C4-2B (cell line): ENCODE results near the gene SLC2A11.
"Not testable (repeated sequence)": the region's sequence is repeated elsewhere in the genome, so short reads cannot be mapped to it uniquely, and the experiment has no call there.

Experiments used
- H3K27ac ChIP-seq: fragments of 450-650 bp; 2 replicates; pipeline ENCODE4 v1.5.1; 2017
- ZFX ChIP-seq: fragments of 450-650 bp; IDR thresholded peaks from 2 replicates; pipeline ENCODE4 v1.6.1; 2017
- TF ChIP-seq, protein P1 (sequence below): fragments of 450-650 bp; conservative IDR thresholded peaks from 2 replicates; pipeline ENCODE4 v1.5.1; 2017; ENCODE audit warnings: mild to moderate bottlenecking

Gene SLC2A11

DNA sequence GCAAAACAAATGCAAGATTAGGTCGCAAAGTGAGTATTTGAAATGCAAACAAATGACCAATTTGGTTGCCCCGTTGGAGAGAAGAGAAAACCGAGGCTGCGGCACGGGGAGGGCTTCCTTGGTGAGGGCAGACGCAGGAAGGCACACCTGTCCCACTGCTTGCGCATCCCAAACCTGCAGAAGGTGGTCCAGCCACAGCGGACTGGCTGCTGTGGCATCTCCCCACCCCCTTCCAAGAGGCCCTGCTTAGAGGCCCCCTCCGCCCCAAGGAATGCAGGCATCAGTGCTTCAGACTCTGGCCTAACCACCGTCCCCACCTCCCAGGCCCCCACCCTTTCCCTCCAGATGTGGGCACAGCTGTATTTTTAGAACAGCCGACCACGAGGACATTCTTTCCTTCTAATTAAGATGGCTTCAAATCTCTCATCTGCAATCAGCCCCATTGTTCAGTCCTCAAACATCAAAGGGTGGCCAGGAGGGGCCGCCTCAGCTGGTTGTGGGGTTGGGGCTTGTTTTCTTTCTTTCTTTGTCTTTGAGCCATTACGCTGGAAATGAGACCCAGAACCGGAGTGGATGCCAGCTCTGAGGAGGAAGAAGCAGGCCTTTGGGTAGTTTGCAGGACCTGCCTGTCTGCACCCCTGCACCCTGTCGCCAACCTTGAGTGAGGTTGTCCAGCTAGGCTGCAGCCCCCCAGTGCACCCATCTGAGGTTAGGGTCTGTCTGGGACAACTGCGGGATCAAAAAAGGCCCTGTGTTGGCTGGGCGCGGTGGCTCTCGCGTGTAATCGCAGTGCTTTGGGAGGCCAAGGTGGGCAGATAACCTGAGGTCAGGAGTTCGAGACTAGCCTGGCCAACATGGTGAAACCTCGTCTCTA lies 9.4 kb upstream of the SLC2A11 start:
- TF ChIP-seq ZFX: no peak
- TF ChIP-seq, protein P1, sequence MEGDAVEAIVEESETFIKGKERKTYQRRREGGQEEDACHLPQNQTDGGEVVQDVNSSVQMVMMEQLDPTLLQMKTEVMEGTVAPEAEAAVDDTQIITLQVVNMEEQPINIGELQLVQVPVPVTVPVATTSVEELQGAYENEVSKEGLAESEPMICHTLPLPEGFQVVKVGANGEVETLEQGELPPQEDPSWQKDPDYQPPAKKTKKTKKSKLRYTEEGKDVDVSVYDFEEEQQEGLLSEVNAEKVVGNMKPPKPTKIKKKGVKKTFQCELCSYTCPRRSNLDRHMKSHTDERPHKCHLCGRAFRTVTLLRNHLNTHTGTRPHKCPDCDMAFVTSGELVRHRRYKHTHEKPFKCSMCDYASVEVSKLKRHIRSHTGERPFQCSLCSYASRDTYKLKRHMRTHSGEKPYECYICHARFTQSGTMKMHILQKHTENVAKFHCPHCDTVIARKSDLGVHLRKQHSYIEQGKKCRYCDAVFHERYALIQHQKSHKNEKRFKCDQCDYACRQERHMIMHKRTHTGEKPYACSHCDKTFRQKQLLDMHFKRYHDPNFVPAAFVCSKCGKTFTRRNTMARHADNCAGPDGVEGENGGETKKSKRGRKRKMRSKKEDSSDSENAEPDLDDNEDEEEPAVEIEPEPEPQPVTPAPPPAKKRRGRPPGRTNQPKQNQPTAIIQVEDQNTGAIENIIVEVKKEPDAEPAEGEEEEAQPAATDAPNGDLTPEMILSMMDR: no peak

DNA sequence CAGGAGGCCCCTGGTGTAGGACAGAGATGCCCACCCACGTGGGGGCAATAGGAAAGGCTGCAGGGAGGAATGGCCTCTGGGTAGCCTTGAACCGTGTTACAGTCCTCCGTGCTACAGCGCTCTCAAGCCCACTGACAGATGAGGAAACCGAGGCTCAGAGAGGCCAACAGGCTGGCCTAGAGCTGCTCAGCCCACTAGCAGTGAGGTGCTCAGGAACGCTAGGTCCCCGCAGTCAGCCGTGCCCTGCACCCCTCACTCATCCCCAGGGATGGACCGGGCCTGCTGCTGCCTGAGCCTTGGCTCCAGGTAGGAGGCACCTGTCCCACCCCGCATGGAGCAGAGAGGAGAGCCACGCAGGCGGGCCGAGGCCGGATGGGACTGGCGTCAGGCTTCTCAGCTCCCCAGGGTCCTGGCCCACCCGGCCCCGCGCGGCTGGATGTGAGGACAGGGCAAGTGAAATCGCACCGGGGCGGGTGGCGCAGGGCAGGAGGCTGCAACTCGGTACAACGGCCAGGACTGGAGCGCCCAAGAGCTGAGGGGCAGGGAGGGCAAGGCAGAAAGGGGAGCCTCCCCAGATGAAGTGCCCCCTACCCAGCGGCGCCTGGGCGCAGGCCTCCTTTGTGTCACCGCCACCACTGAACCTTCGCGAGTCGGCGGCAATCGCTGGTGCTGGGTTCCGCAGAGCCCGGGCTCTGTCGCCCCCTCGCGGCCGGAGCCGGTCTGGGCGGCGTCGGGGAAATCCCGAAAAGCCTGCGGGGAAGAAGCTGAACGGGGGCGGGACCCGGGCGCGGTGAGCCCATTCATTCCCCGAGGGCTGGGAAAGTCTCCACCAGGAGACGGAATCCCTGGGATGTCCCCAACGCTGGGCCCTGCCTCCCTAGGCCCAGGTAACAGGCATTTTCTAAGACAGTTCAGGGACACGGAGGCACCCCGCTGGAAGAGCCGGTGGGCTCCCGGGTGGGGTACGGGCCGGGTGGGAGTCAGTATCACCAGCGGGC lies 8.4 kb upstream of the SLC2A11 start:
- TF ChIP-seq, protein P1: peak; percentile 99
- TF ChIP-seq ZFX: peak; percentile 46; the same call in 1 of the 2 replicates
- H3K27ac ChIP-seq: peak overlapping the region; percentile 8; the same call in 1 of the 2 replicates

More for the DNA sequence above, 9.4 kb upstream of the SLC2A11 start:
- no peak overlapping the region for H3K27ac ChIP-seq

DNA sequence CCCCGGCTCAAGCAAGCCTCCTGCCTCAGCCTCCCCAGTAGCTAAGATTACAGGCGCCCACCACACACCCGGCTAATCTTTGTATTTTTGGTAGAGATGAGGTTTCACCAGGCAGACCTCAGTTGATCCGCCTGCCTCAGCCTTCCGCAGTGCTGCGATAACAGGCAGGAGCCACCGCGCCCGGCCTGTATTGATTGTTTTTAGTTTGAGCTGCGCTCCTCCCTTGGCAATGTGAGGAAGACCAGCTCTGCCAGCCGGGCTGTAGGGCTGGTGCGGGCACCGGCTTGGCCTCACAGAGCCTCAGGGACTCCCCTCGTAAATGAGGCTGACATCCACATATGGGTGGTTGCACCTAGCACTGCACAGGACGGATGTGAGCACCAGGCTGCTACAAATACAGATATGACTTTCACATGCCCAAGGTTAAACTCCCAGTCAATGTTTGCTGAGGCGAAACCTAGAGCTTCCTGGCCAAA lies 7.5 kb upstream of the SLC2A11 start:
- TF ChIP-seq ZFX: no peak
- TF ChIP-seq, protein P1: no peak
- H3K27ac ChIP-seq: no peak overlapping the region

DNA sequence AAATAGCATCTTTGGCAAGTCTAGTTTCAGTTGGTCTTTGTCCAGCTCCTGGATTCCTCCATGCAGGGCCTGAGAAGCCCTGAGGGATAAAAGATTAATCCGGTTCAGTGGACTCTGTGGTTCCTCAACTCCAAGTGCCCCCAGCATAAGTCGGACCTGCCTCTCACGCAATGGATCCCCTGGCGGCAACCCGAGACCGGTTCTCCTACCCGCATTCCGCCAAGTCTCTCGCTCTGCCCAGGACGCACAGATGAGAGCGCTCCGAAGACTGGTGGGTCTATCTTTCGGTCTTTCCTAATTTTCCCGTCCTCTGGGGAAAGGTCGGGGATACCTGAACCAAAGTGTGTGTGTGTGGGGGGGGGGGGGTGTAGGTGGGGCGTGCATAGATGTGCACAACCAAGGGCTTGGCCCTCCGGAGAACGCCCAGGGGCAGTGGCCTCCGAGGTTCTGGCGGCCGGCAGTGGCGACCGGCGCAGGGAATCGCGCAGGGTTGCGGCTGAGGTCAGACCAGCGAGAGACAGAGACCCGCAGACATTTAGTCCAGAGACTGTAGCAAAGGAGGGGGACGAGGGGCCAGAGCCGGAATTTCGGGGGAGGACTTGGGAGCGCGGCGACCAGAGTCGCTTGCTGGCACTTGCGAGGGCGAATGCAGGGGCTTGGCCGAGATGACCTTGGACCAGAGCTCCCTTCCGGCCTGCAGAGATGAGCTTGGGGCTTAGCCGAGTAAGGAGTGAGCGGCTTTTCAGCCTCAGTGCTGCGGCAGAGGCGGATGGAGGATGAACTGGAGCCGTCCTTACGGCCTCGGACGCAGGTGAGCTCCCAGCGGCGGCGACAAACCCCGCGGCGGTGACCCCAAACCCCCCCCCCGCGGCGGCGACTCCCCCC lies 712 bp upstream of the SLC2A11 start:
- peak overlapping the region; percentile 81 for H3K27ac ChIP-seq
- peak; percentile 44; the same call in 1 of the 2 replicates for TF ChIP-seq ZFX
- TF ChIP-seq, protein P1: no peak; the same call in 1 of the 2 replicates

DNA sequence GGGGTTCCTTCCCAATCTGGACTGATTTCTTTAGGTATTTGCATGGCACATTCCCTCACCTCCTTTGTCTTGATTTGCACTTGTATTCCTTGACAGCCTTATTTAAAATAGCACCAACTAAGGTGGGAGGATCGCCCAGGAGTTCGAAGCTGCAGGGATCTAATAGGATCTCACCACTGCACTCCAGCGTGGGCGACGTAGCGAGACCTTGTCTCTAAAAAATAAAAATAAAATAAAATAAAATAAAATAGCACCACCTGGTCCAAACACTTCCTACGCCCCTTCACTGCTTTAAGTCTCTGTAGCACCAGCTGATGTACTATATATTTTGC lies 775 bp downstream of the SLC2A11 start:
- TF ChIP-seq ZFX: no peak
- TF ChIP-seq, protein P1: peak; percentile 18
- peak overlapping the region; percentile 81 for H3K27ac ChIP-seq

DNA sequence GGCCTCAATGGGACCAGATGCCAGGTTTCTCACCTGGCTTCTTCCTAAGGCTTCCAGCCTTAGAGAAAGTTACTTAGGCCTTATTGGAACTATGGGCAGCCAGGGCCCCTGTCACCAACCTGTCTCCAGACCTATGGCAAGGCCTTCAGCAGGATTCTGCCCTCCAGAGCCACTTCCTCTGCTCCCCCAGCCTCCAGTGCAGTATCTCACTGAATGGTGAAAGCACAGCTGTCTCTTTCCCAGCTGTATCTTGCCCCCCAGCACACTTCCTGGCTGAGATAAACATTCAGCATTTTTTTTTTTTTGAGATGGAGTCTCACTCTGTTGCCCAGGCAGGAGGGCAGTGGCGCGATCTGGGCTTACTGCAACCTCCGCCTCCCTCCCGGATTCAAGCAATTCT lies 1.5 kb downstream of the SLC2A11 start:
- no peak overlapping the region for H3K27ac ChIP-seq
- TF ChIP-seq, protein P1: no peak
- no peak for TF ChIP-seq ZFX

DNA sequence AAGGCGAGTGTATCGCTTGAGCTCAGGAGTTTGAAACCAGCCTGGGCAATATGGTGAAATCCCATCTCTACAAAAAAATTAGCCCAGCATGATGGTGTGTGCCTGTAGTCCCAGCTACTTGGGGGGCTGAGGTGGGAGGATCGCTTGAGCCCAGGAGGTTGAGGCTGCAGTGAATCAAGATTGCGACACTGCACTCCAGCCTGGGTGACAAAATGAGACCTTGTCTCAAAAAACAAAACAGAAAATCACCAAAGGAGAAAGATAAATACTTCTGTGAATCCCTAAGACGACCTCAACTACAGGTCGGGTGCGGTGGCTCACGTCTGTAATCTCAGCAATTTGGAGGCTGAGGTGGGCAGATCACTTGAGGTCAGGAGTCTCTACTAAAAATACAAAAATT lies 2.5 kb downstream of the SLC2A11 start:
- not testable (repeated sequence) for H3K27ac ChIP-seq
